RWPE1 (cell line): Measurements from ENCODE around the gene P2RX2.
A peak's percentile ranks its signal among the peaks of the same experiment; 100 is the strongest.

Experiments used
- CTCF ChIA-PET: fragments of 350-600 bp; sonication (Branson Sonifier 250); formaldehyde crosslinking; extraction: SDS; loops from one replicate; lab custom pipeline; 2021; lab: Yijun Ruan, JAX
- POLR2A ChIA-PET: fragments of 400-600 bp; formaldehyde crosslinking; extraction: SDS; loops from one replicate; lab custom pipeline; 2020; ENCODE audit warnings: antibody characterized with exemption; ENCODE audit not compliant: low non-redundant PET; lab: Yijun Ruan, JAX
- DNase-seq: peaks from one replicate; pipeline ENCODE4 v3.0.0; 2012; ENCODE audit warnings: low spot score
- H3K27ac ChIP-seq: fragments of 450-650 bp; 2 replicates; pipeline ENCODE4 v1.5.1; 2017
- CTCF ChIP-seq: fragments of 450-650 bp; conservative IDR thresholded peaks from 2 replicates; pipeline ENCODE4 v1.5.1; 2017; ENCODE audit warnings: low read depth, mild to moderate bottlenecking

P2RX2 gene

GRCh38 chr12:132620113-132620898 is 1.7 kb downstream of the P2RX2 start:
- ChIA-PET CTCF (no interaction called here), POLR2A (no interaction called here)
- no peak for DNase-seq
- TF ChIP-seq CTCF: no peak
- no peak overlapping the region for H3K27ac ChIP-seq

GRCh38 chr12:132620899-132621656 is 2.5 kb downstream of the P2RX2 start:
- CTCF ChIA-PET: interaction anchor here (1.0 to 1.4 kb wide), 2 partner anchors 11 to 20 kb away, joined by 3 read pairs; partner anchors contain the start of gene LRCOL1
- no peak overlapping the region for H3K27ac ChIP-seq
- TF ChIP-seq CTCF: no peak
- DNase-seq: no peak
- POLR2A ChIA-PET: interaction anchor here (0.6 kb wide), 1 partner anchor 12 kb away, joined by 5 read pairs; no protein-coding TSS in a partner anchor

GRCh38 chr12:132621657-132622435 is 3.3 kb downstream of the P2RX2 start:
- H3K27ac ChIP-seq: peak overlapping the region; percentile 58
- CTCF ChIA-PET: interaction anchor here (0.8 to 2.6 kb wide), 6 partner anchors 11 to 208 kb away, joined by 3 to 6 read pairs (median 3); partner anchors contain the start of gene LRCOL1
- POLR2A ChIA-PET: interaction anchor here (0.6 kb wide), 1 partner anchor 11 kb away, joined by 5 read pairs; no protein-coding TSS in a partner anchor
- no peak for DNase-seq
- TF ChIP-seq CTCF: no peak

GRCh38 chr12:132622437-132623071 is 4.0 kb downstream of the P2RX2 start:
- POLR2A ChIA-PET: no interaction called here
- CTCF ChIA-PET: interaction anchor here (0.7 to 2.6 kb wide), 6 partner anchors 12 to 208 kb away, joined by 3 to 6 read pairs (median 3); partner anchors contain the start of gene LRCOL1
- DNase-seq: peak; percentile 50
- no peak for TF ChIP-seq CTCF
- H3K27ac ChIP-seq: peak overlapping the region; percentile 58

- ChIA-PET CTCF (interaction anchor here (0.7 to 2.6 kb wide), 2 partner anchors 15 to 60 kb away, joined by 3 to 6 read pairs; no protein-coding TSS in a partner anchor), POLR2A (no interaction called here)
- no peak for TF ChIP-seq CTCF
- no peak for DNase-seq
- peak overlapping the region; percentile 58 for H3K27ac ChIP-seq
Observed at GRCh38 chr12:132623072-132623869, 4.7 kb downstream of the P2RX2 start.
